RWPE2 (cell line): Measurements from ENCODE around the gene CLDN6.
A peak's percentile ranks its signal among the peaks of the same experiment; 100 is the strongest.

Experiments used
- ATAC-seq: fragments of 200-7000 bp; cut with Tn5 transposase; 3 replicates; pipeline ENCODE4 v1.9.1; 2021; ENCODE audit warnings: low read depth
- DNase-seq: peaks from one replicate; pipeline ENCODE4 v3.0.0-alpha.2; 2020; ENCODE audit warnings: low spot score
- H3K27ac ChIP-seq: fragments of 450-650 bp; 2 replicates; pipeline ENCODE4 v1.5.1; 2017; ENCODE audit warnings: mild to moderate bottlenecking; ENCODE audit not compliant: poor library complexity, severe bottlenecking
- H3K27me3 ChIP-seq: fragments of 250-450 bp; sonication (Bioruptor Pico); 2 replicates; pipeline ENCODE4 v1.5.1; 2021; ENCODE audit warnings: mild to moderate bottlenecking, moderate library complexity; ENCODE audit not compliant: insufficient read depth, poor library complexity, severe bottlenecking
- H3K36me3 ChIP-seq: fragments of 250-450 bp; sonication (Bioruptor Pico); 2 replicates; pipeline ENCODE4 v1.5.1; 2020; ENCODE audit warnings: low read depth, mild to moderate bottlenecking, moderate library complexity
- H3K4me1 ChIP-seq: fragments of 250-450 bp; sonication (Bioruptor Pico); 2 replicates; pipeline ENCODE4 v1.5.1; 2021; ENCODE audit warnings: mild to moderate bottlenecking, moderate library complexity; ENCODE audit not compliant: insufficient read depth, poor library complexity, severe bottlenecking
- H3K4me3 ChIP-seq: fragments of 250-450 bp; sonication (Bioruptor Pico); 2 replicates; pipeline ENCODE4 v1.5.1; 2021; ENCODE audit warnings: mild to moderate bottlenecking, moderate library complexity; ENCODE audit not compliant: severe bottlenecking
- H3K9me3 ChIP-seq: fragments of 250-450 bp; sonication (Bioruptor Pico); 2 replicates; pipeline ENCODE4 v1.5.1; 2021; ENCODE audit warnings: mild to moderate bottlenecking, moderate library complexity; ENCODE audit not compliant: severe bottlenecking
- TF ChIP-seq, protein P1 (sequence below): fragments of 450-650 bp; IDR thresholded peaks from one replicate; pipeline ENCODE4 v1.5.1; 2017; ENCODE audit warnings: mild to moderate bottlenecking, moderate library complexity; ENCODE audit not compliant: poor library complexity, severe bottlenecking

Gene CLDN6

GRCh38 chr16:3021449-3022207 is 3.6 kb upstream of the CLDN6 start:
- Histone ChIP-seq H3K9me3 (no peaks in the 10 kb centered on the region), H3K27me3 (no peaks in the 10 kb centered on the region), H3K4me3 (peak overlapping the region; percentile 89), H3K36me3 (peaks cover 37% of the 10 kb centered on the region), H3K4me1 (peaks cover 7% of the 10 kb centered on the region), H3K27ac (peak overlapping the region; percentile 100)
- DNase-seq (peak; percentile 98), ATAC-seq (peak; percentile 35)
- TF ChIP-seq, protein P1, sequence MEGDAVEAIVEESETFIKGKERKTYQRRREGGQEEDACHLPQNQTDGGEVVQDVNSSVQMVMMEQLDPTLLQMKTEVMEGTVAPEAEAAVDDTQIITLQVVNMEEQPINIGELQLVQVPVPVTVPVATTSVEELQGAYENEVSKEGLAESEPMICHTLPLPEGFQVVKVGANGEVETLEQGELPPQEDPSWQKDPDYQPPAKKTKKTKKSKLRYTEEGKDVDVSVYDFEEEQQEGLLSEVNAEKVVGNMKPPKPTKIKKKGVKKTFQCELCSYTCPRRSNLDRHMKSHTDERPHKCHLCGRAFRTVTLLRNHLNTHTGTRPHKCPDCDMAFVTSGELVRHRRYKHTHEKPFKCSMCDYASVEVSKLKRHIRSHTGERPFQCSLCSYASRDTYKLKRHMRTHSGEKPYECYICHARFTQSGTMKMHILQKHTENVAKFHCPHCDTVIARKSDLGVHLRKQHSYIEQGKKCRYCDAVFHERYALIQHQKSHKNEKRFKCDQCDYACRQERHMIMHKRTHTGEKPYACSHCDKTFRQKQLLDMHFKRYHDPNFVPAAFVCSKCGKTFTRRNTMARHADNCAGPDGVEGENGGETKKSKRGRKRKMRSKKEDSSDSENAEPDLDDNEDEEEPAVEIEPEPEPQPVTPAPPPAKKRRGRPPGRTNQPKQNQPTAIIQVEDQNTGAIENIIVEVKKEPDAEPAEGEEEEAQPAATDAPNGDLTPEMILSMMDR: peak; percentile 33

GRCh38 chr16:3020604-3021448 is 2.8 kb upstream of the CLDN6 start:
- Histone ChIP-seq H3K4me3 (peak overlapping the region; percentile 89), H3K4me1 (peaks cover 7% of the 10 kb centered on the region), H3K9me3 (no peaks in the 10 kb centered on the region), H3K27ac (peak overlapping the region; percentile 100), H3K27me3 (no peaks in the 10 kb centered on the region), H3K36me3 (peaks cover 29% of the 10 kb centered on the region)
- DNase-seq (peak; percentile 96), ATAC-seq (peak; percentile 25)
- TF ChIP-seq, protein P1: no peak

GRCh38 chr16:3020247-3020603 is 2.2 kb upstream of the CLDN6 start, which contains the start of gene TNFRSF12A:
TSS of gene TNFRSF12A (plus strand) at chr16:3020368. CDS start at chr16:3020398, 30 bp downstream.
- ATAC-seq (no peak), DNase-seq (no peak)
- Histone ChIP-seq H3K9me3 (no peaks in the 10 kb centered on the region), H3K36me3 (peaks cover 26% of the 10 kb centered on the region), H3K27me3 (no peaks in the 10 kb centered on the region), H3K4me3 (peak within 1 kb of the TSS; percentile 89), H3K4me1 (peaks cover 7% of the 10 kb centered on the region), H3K27ac (peak within 1 kb of the TSS; percentile 100)
- TF ChIP-seq, protein P1: no peak

GRCh38 chr16:3019594-3020246 is 1.7 kb upstream of the CLDN6 start:
- no peaks in the 10 kb centered on the region for H3K27me3 ChIP-seq
- H3K4me3 ChIP-seq: peak overlapping the region; percentile 89
- TF ChIP-seq, protein P1: no peak
- peaks cover 7% of the 10 kb centered on the region for H3K4me1 ChIP-seq
- DNase-seq: no peak
- no peak for ATAC-seq
- H3K9me3 ChIP-seq: no peaks in the 10 kb centered on the region
- H3K27ac ChIP-seq: peak overlapping the region; percentile 100
- peaks cover 26% of the 10 kb centered on the region for H3K36me3 ChIP-seq
